ENCODE results near the gene BMF. TPM values are rescaled to one million over a fixed set of nuclear protein-coding genes. Genes with fewer than 3 reads are reported as not detected.
"Not testable (repeated sequence)": the region's sequence is repeated elsewhere in the genome, so short reads cannot be mapped to it uniquely, and the experiment has no call there.

BMF gene
- total RNA-seq, 1 donor, result 8.0 TPM

GRCh38 chr15:40080847-40081246 is 27.8 kb downstream of the BMF start:
- H3K36me3 ChIP-seq (ENCODE audit: insufficient read depth, low read length), result no peaks in the 10 kb centered on the region
- no peaks in the 10 kb centered on the region for H3K79me2 ChIP-seq (ENCODE audit: insufficient read depth, low read length)
- peaks cover 12% of the 10 kb centered on the region for H3K4me1 ChIP-seq (ENCODE audit: insufficient read depth, low read length)
- H2AFZ ChIP-seq (ENCODE audit: low read length), result peak overlapping the region; percentile 97
- H3K4me2 ChIP-seq (ENCODE audit: insufficient read depth, low read length), result no peak overlapping the region
- TF ChIP-seq CTCF (IDR thresholded peaks at IDR 0.05; ENCODE audit: extremely low read depth, low read depth, low read length), result no peak
- H3K27me3 ChIP-seq (ENCODE audit: insufficient read depth, low read length), result no peaks in the 10 kb centered on the region
- H3K9me3 ChIP-seq (ENCODE audit: low read depth, low read length), result no peaks in the 10 kb centered on the region
- no peak overlapping the region for H3K27ac ChIP-seq (ENCODE audit: low read depth, low read length)
- DNase-seq (ENCODE audit: insufficient read length, low spot score, missing footprints), result no peak
- H4K20me1 ChIP-seq (ENCODE audit: insufficient read depth, low read length), result no peaks in the 10 kb centered on the region
- no peak overlapping the region for H3K4me3 ChIP-seq (ENCODE audit: insufficient read depth, low read length)

- Histone ChIP-seq H3K27ac (ENCODE audit: low read depth, low read length) (no peak overlapping the region), H3K4me2 (ENCODE audit: insufficient read depth, low read length) (no peak overlapping the region), H3K9me3 (ENCODE audit: low read depth, low read length) (no peaks in the 10 kb centered on the region), H3K36me3 (ENCODE audit: insufficient read depth, low read length) (no peaks in the 10 kb centered on the region), H3K4me3 (ENCODE audit: insufficient read depth, low read length) (no peak overlapping the region), H3K79me2 (ENCODE audit: insufficient read depth, low read length) (no peaks in the 10 kb centered on the region), H2AFZ (ENCODE audit: low read length) (no peak overlapping the region), H3K27me3 (ENCODE audit: insufficient read depth, low read length) (no peaks in the 10 kb centered on the region), H4K20me1 (ENCODE audit: insufficient read depth, low read length) (no peaks in the 10 kb centered on the region), H3K4me1 (ENCODE audit: insufficient read depth, low read length) (peaks cover 12% of the 10 kb centered on the region)
- TF ChIP-seq CTCF (IDR thresholded peaks at IDR 0.05; ENCODE audit: extremely low read depth, low read depth, low read length), result no peak
- DNase-seq (ENCODE audit: insufficient read length, low spot score, missing footprints), result no peak
Measured at GRCh38 chr15:40080104-40080503, 28.6 kb downstream of the BMF start.

GRCh38 chr15:40079456-40079855 is 29.2 kb downstream of the BMF start:
- H3K36me3 ChIP-seq (ENCODE audit: insufficient read depth, low read length), result no peaks in the 10 kb centered on the region
- H3K27me3 ChIP-seq (ENCODE audit: insufficient read depth, low read length), result no peaks in the 10 kb centered on the region
- H3K9me3 ChIP-seq (ENCODE audit: low read depth, low read length), result no peaks in the 10 kb centered on the region
- no peak overlapping the region for H3K4me2 ChIP-seq (ENCODE audit: insufficient read depth, low read length)
- no peak for TF ChIP-seq CTCF (IDR thresholded peaks at IDR 0.05; ENCODE audit: extremely low read depth, low read depth, low read length)
- H3K27ac ChIP-seq (ENCODE audit: low read depth, low read length), result no peak overlapping the region
- H3K79me2 ChIP-seq (ENCODE audit: insufficient read depth, low read length), result no peaks in the 10 kb centered on the region
- no peak overlapping the region for H3K4me3 ChIP-seq (ENCODE audit: insufficient read depth, low read length)
- H3K4me1 ChIP-seq (ENCODE audit: insufficient read depth, low read length), result peaks cover 12% of the 10 kb centered on the region
- no peak for DNase-seq (ENCODE audit: insufficient read length, low spot score, missing footprints)
- no peak overlapping the region for H2AFZ ChIP-seq (ENCODE audit: low read length)
- no peaks in the 10 kb centered on the region for H4K20me1 ChIP-seq (ENCODE audit: insufficient read depth, low read length)

GRCh38 chr15:40075298-40076044 is 33.2 kb downstream of the BMF start:
- Histone ChIP-seq H2AFZ (ENCODE audit: low read length) (peak overlapping the region; percentile 68), H3K4me1 (ENCODE audit: insufficient read depth, low read length) (no peaks in the 10 kb centered on the region), H3K27me3 (ENCODE audit: insufficient read depth, low read length) (no peaks in the 10 kb centered on the region), H3K4me2 (ENCODE audit: insufficient read depth, low read length) (no peak overlapping the region), H3K36me3 (ENCODE audit: insufficient read depth, low read length) (no peaks in the 10 kb centered on the region), H3K4me3 (ENCODE audit: insufficient read depth, low read length) (no peak overlapping the region), H4K20me1 (ENCODE audit: insufficient read depth, low read length) (no peaks in the 10 kb centered on the region), H3K27ac (ENCODE audit: low read depth, low read length) (no peak overlapping the region), H3K9me3 (ENCODE audit: low read depth, low read length) (no peaks in the 10 kb centered on the region), H3K79me2 (ENCODE audit: insufficient read depth, low read length) (no peaks in the 10 kb centered on the region)
- DNase-seq (ENCODE audit: insufficient read length, low spot score, missing footprints), result no peak
- no peak for TF ChIP-seq CTCF (IDR thresholded peaks at IDR 0.05; ENCODE audit: extremely low read depth, low read depth, low read length)

GRCh38 chr15:40074656-40075055 is 34.0 kb downstream of the BMF start:
- not testable (repeated sequence) for H3K4me3 ChIP-seq (ENCODE audit: insufficient read depth, low read length); H3K4me2 ChIP-seq (ENCODE audit: insufficient read depth, low read length); H4K20me1 ChIP-seq (ENCODE audit: insufficient read depth, low read length); H3K36me3 ChIP-seq (ENCODE audit: insufficient read depth, low read length); H3K9me3 ChIP-seq (ENCODE audit: low read depth, low read length); H3K79me2 ChIP-seq (ENCODE audit: insufficient read depth, low read length); H2AFZ ChIP-seq (ENCODE audit: low read length); DNase-seq (ENCODE audit: insufficient read length, low spot score, missing footprints); H3K27me3 ChIP-seq (ENCODE audit: insufficient read depth, low read length); H3K4me1 ChIP-seq (ENCODE audit: insufficient read depth, low read length); H3K27ac ChIP-seq (ENCODE audit: low read depth, low read length)

- not testable (repeated sequence) for DNase-seq (ENCODE audit: insufficient read length, low spot score, missing footprints); H2AFZ ChIP-seq (ENCODE audit: low read length); H3K27me3 ChIP-seq (ENCODE audit: insufficient read depth, low read length); H3K4me1 ChIP-seq (ENCODE audit: insufficient read depth, low read length); H3K4me3 ChIP-seq (ENCODE audit: insufficient read depth, low read length); H4K20me1 ChIP-seq (ENCODE audit: insufficient read depth, low read length); H3K79me2 ChIP-seq (ENCODE audit: insufficient read depth, low read length); H3K9me3 ChIP-seq (ENCODE audit: low read depth, low read length); H3K4me2 ChIP-seq (ENCODE audit: insufficient read depth, low read length); H3K27ac ChIP-seq (ENCODE audit: low read depth, low read length); H3K36me3 ChIP-seq (ENCODE audit: insufficient read depth, low read length)
Measured at GRCh38 chr15:40073716-40074490, 34.8 kb downstream of the BMF start.
